HepG2 (cell line): ENCODE data around the gene PLCB1. TPM values are rescaled to one million over a fixed set of nuclear protein-coding genes. Genes with fewer than 3 reads are reported as not detected.

Experiments
- EHMT2 ChIP-seq: fragments of 200-600 bp; sonication (generic); IDR thresholded peaks from 2 replicates; pipeline ENCODE4 v1.7.0; 2017; ENCODE audit warnings: antibody characterized with exemption, low read depth, low read length, borderline replicate concordance
- ELF4 ChIP-seq: sonication (generic); formaldehyde crosslinking; IDR thresholded peaks from 2 replicates; pipeline ENCODE4 v1.5.0; 2020; ENCODE audit warnings: missing genetic modification reagents, mild to moderate bottlenecking, moderate library complexity, borderline replicate concordance
- FOXA1 ChIP-seq, 2 experiments: fragments of 450-650 bp in 1 of 2; sonication (generic) in 1 of 2; formaldehyde crosslinking in 1 of 2; IDR thresholded peaks; 2 replicates each; pipeline versions ENCODE4 v1.4.0 to v1.6.1; 2016 to 2020; ENCODE audit warnings: missing genetic modification reagents in 1 of 2
- FOXP1 ChIP-seq, 2 experiments: fragments of 450-650 bp in 1 of 2; IDR thresholded peaks; 2 replicates each; pipeline ENCODE4 v1.6.1; 2017 to 2018; ENCODE audit warnings: antibody characterized with exemption in 1 of 2
- GMEB1 ChIP-seq: sonication (generic); formaldehyde crosslinking; IDR thresholded peaks from 2 replicates; pipeline ENCODE4 v1.5.1; 2020; ENCODE audit warnings: missing genetic modification reagents, mild to moderate bottlenecking, borderline replicate concordance
- PLSCR1 ChIP-seq: sonication (generic); formaldehyde crosslinking; IDR thresholded peaks from 2 replicates; pipeline ENCODE4 v1.5.0; 2020; ENCODE audit warnings: missing genetic modification reagents, mild to moderate bottlenecking, borderline replicate concordance
- RELA ChIP-seq: sonication (generic); formaldehyde crosslinking; IDR thresholded peaks from 2 replicates; pipeline ENCODE4 v1.4.0; 2020; ENCODE audit warnings: missing genetic modification reagents
- RFXANK ChIP-seq: IDR thresholded peaks from 2 replicates; pipeline ENCODE4 v1.6.1; 2016
- RXRB ChIP-seq: IDR thresholded peaks from 2 replicates; pipeline ENCODE4 v1.6.1; 2016; ENCODE audit warnings: borderline replicate concordance, missing genetic modification reagents, missing compliant biosample characterization
- THAP11 ChIP-seq: IDR thresholded peaks from 2 replicates; pipeline ENCODE4 v1.6.1; 2016; ENCODE audit warnings: missing biosample characterization, missing genetic modification reagents
- THAP7 ChIP-seq: sonication (generic); formaldehyde crosslinking; IDR thresholded peaks from 2 replicates; pipeline ENCODE4 v1.8.1; 2023; ENCODE audit warnings: mild to moderate bottlenecking, missing genetic modification reagents
- YEATS2 ChIP-seq: sonication (generic); formaldehyde crosslinking; IDR thresholded peaks from 2 replicates; pipeline ENCODE4 v1.4.0; 2020; ENCODE audit warnings: missing genetic modification reagents, borderline replicate concordance
- ZBTB20 ChIP-seq: sonication (generic); formaldehyde crosslinking; IDR thresholded peaks from 2 replicates; pipeline ENCODE4 v1.8.1; 2023; ENCODE audit warnings: missing genetic modification reagents, low read depth, mild to moderate bottlenecking, borderline replicate concordance
- ZBTB4 ChIP-seq: sonication (generic); formaldehyde crosslinking; IDR thresholded peaks from 2 replicates; pipeline ENCODE4 v1.4.0; 2020; ENCODE audit warnings: missing genetic modification reagents, mild to moderate bottlenecking, borderline replicate concordance
- ZFYVE20 ChIP-seq: sonication (generic); formaldehyde crosslinking; IDR thresholded peaks from 2 replicates; pipeline ENCODE4 v1.8.0; 2023; ENCODE audit warnings: low read depth, mild to moderate bottlenecking, moderate library complexity, missing genetic modification reagents, borderline replicate concordance
- ZHX1 ChIP-seq: sonication (generic); formaldehyde crosslinking; IDR thresholded peaks from 2 replicates; pipeline ENCODE4 v1.8.1; 2022; ENCODE audit warnings: low read depth, mild to moderate bottlenecking, missing genetic modification reagents
- ZNF207 ChIP-seq: fragments of 450-650 bp; IDR thresholded peaks from 2 replicates; pipeline ENCODE4 v1.6.1; 2016; ENCODE audit warnings: antibody characterized with exemption, borderline replicate concordance
- polyA plus RNA-seq, 8 experiments: library from polyadenylated mRNA; depleted of rRNA in 3 of 8; stranded (reverse) in 7 of 8; unstranded in 1 of 8; fragments of >200 nt; fragmentation: Illumina TruSeq in 4 of 8; extraction: Trizol in 4 of 8; gene quantifications; 2 replicates each; pipeline versions ENCODE4 v1.2.1 to v1.2.3, GENCODE V29; 2011 to 2016; ENCODE audit warnings: low read depth in 4 of 8, missing spikeins in 1 of 8, mixed read lengths in 1 of 8; ENCODE audit not compliant: insufficient read depth in 1 of 8
- total RNA-seq, 5 experiments: library from RNA; depleted of rRNA; stranded (reverse); fragments of >200 nt; fragmentation: Illumina TruSeq; extraction: Trizol; gene quantifications; 2 replicates each; pipeline ENCODE4 v1.2.3, GENCODE V29; 2016; ENCODE audit warnings: low read depth in 1 of 5
- TF ChIP-seq, protein P1 (sequence below): sonication (generic); formaldehyde crosslinking; IDR thresholded peaks from 2 replicates; pipeline ENCODE4 v1.5.0; 2020; ENCODE audit warnings: missing genetic modification reagents

PLCB1 gene
- total and polyA plus RNA-seq, 2 of the 13 experiments (the other 11 are each of a cell fraction or from before 2014, with no cell fraction given), result 42.4 to 55.9 TPM

- peak; percentile 79; the same call in 1 of the 2 replicates for TF ChIP-seq ZBTB20 (CRISPR knock-in tag)
- no peak for TF ChIP-seq ZHX1 (CRISPR knock-in tag)
- no peak for TF ChIP-seq FOXP1 (IDR thresholded peaks at IDR 0.05)
- peak; percentile 69 for TF ChIP-seq FOXP1 (CRISPR knock-in tag; IDR thresholded peaks at IDR 0.05)
- no peak for TF ChIP-seq GMEB1 (CRISPR knock-in tag)
- TF ChIP-seq, protein P1, sequence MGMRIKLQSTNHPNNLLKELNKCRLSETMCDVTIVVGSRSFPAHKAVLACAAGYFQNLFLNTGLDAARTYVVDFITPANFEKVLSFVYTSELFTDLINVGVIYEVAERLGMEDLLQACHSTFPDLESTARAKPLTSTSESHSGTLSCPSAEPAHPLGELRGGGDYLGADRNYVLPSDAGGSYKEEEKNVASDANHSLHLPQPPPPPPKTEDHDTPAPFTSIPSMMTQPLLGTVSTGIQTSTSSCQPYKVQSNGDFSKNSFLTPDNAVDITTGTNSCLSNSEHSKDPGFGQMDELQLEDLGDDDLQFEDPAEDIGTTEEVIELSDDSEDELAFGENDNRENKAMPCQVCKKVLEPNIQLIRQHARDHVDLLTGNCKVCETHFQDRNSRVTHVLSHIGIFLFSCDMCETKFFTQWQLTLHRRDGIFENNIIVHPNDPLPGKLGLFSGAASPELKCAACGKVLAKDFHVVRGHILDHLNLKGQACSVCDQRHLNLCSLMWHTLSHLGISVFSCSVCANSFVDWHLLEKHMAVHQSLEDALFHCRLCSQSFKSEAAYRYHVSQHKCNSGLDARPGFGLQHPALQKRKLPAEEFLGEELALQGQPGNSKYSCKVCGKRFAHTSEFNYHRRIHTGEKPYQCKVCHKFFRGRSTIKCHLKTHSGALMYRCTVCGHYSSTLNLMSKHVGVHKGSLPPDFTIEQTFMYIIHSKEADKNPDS (CRISPR knock-in tag), result no peak
- TF ChIP-seq THAP11, result 0 out of 2 replicates have a peak, but pooled peaks have one; percentile 20
- no peak for TF ChIP-seq ZFYVE20 (CRISPR knock-in tag)
- TF ChIP-seq RELA (CRISPR knock-in tag), result no peak
- TF ChIP-seq THAP7, result no peak
- no peak for TF ChIP-seq ZNF207
- TF ChIP-seq YEATS2 (CRISPR knock-in tag), result peak; percentile 61; the same call in 1 of the 2 replicates
- TF ChIP-seq PLSCR1, result no peak
- TF ChIP-seq ZBTB4 (CRISPR knock-in tag), result no peak
- TF ChIP-seq RFXANK (CRISPR knock-in tag), result no peak
- TF ChIP-seq EHMT2, result no peak
- TF ChIP-seq ELF4 (CRISPR knock-in tag), result no peak
- peak; percentile 41; the same call in 1 of the 2 replicates for TF ChIP-seq RXRB
- no peak for TF ChIP-seq FOXA1 (IDR thresholded peaks at IDR 0.05)
- TF ChIP-seq FOXA1 (CRISPR knock-in tag; IDR thresholded peaks at IDR 0.05), result peak; percentile 69
Measured at GRCh38 chr20:8464368-8464767, 332.3 kb downstream of the PLCB1 start (continued).
